HEK293 (cell line): ENCODE measurements around the gene SURF4.

Source experiments
- CTCF ChIA-PET: fragments of 350-600 bp; formaldehyde crosslinking; extraction: SDS; loops from one replicate; lab custom pipeline; 2021; ENCODE audit warnings: antibody characterized with exemption; lab: Yijun Ruan, JAX
- POLR2A ChIA-PET: fragments of 300-600 bp; formaldehyde crosslinking; extraction: SDS; loops from one replicate; lab custom pipeline; 2020; ENCODE audit warnings: antibody characterized with exemption, inconsistent platforms; lab: Yijun Ruan, JAX
- H3K27ac ChIP-seq: fragments of 200-500 bp; sonication (Bioruptor generic); 2 replicates; pipeline ENCODE4 v1.5.1; 2014; ENCODE audit warnings: low read depth, low read length, control low read depth, inconsistent platforms; ENCODE audit errors: extremely low read depth
- H3K36me3 ChIP-seq, 2 experiments: fragments of 200-500 bp in 1 of 2; sonication (Bioruptor generic) in 1 of 2; 1 replicate in 1 of 2; 2 replicates in 1 of 2; pipeline ENCODE4 v1.5.1; 2014 to 2017; ENCODE audit warnings: inconsistent platforms in 2 of 2, low read length in 2 of 2; ENCODE audit not compliant: control insufficient read depth in 2 of 2, insufficient read depth in 1 of 2
- H3K4me1 ChIP-seq: fragments of 200-500 bp; sonication (Bioruptor generic); 2 replicates; pipeline ENCODE4 v1.5.1; 2014; ENCODE audit warnings: mild to moderate bottlenecking, low read length, inconsistent platforms; ENCODE audit not compliant: control insufficient read depth, insufficient read depth
- H3K4me3 ChIP-seq: 2 replicates; pipeline ENCODE4 v1.5.1; 2011; ENCODE audit warnings: low read depth, mild to moderate bottlenecking, control low read depth, low read length, moderate library complexity
- H3K9me3 ChIP-seq: fragments of 200-500 bp; sonication (Bioruptor generic); 2 replicates; pipeline ENCODE4 v1.5.1; 2014; ENCODE audit warnings: low read depth, low read length, inconsistent platforms; ENCODE audit not compliant: control insufficient read depth, insufficient read depth
- EGR2 ChIP-seq: fragments of 450-650 bp; formaldehyde crosslinking; IDR thresholded peaks from 2 replicates; pipeline ENCODE4 v1.5.1; 2016; ENCODE audit warnings: low read depth, missing biosample characterization, missing genetic modification characterization
- GLI4 ChIP-seq: fragments of 450-650 bp; formaldehyde crosslinking; IDR thresholded peaks from 2 replicates; pipeline ENCODE4 v1.5.1; 2016; ENCODE audit warnings: missing biosample characterization, missing genetic modification characterization
- PRDM1 ChIP-seq: fragments of 450-650 bp; formaldehyde crosslinking; IDR thresholded peaks from 2 replicates; pipeline ENCODE4; 2016; ENCODE audit warnings: missing biosample characterization, missing genetic modification characterization
- SCRT2 ChIP-seq: fragments of 450-650 bp; formaldehyde crosslinking; IDR thresholded peaks from 2 replicates; pipeline ENCODE4 v1.5.1; 2016; ENCODE audit warnings: missing biosample characterization, missing genetic modification characterization
- TRIM28 ChIP-seq: IDR thresholded peaks from 2 replicates; pipeline ENCODE4 v1.6.1; 2011; ENCODE audit warnings: low read length, control low read depth, borderline replicate concordance
- ZBTB17 ChIP-seq: fragments of 450-650 bp; formaldehyde crosslinking; IDR thresholded peaks from 2 replicates; pipeline ENCODE4 v1.5.1; 2016; ENCODE audit warnings: missing biosample characterization, missing genetic modification characterization
- ZBTB26 ChIP-seq: fragments of 450-650 bp; formaldehyde crosslinking; optimal IDR thresholded peaks from 2 replicates; pipeline ENCODE3; 2016; ENCODE audit warnings: missing biosample characterization, mild to moderate bottlenecking, missing genetic modification characterization
- ZEB2 ChIP-seq: fragments of 450-650 bp; formaldehyde crosslinking; IDR thresholded peaks from 2 replicates; pipeline ENCODE4 v1.5.1; 2016; ENCODE audit warnings: missing biosample characterization, missing genetic modification characterization
- ZNF121 ChIP-seq: fragments of 450-650 bp; formaldehyde crosslinking; IDR thresholded peaks from 2 replicates; pipeline ENCODE4 v1.5.1; 2016; ENCODE audit warnings: missing biosample characterization, missing genetic modification characterization
- ZNF18 ChIP-seq: fragments of 450-650 bp; formaldehyde crosslinking; IDR thresholded peaks from 2 replicates; pipeline ENCODE4 v1.5.1; 2016; ENCODE audit warnings: missing biosample characterization, missing genetic modification characterization
- ZNF341 ChIP-seq: fragments of 450-650 bp; formaldehyde crosslinking; IDR thresholded peaks from 2 replicates; pipeline ENCODE4; 2016; ENCODE audit warnings: low read depth, missing biosample characterization, missing genetic modification characterization
- ZNF558 ChIP-seq: fragments of 450-650 bp; formaldehyde crosslinking; IDR thresholded peaks from 2 replicates; pipeline ENCODE4 v1.5.1; 2016; ENCODE audit warnings: missing biosample characterization, missing genetic modification characterization
- ZNF561 ChIP-seq: fragments of 450-650 bp; IDR thresholded peaks from 2 replicates; pipeline ENCODE4 v1.5.1; 2018; ENCODE audit warnings: missing biosample characterization, missing genetic modification characterization, borderline replicate concordance
- ZNF792 ChIP-seq: fragments of 450-650 bp; formaldehyde crosslinking; IDR thresholded peaks from 2 replicates; pipeline ENCODE4 v1.5.1; 2016; ENCODE audit warnings: missing biosample characterization, missing genetic modification characterization
- ZSCAN30 ChIP-seq: fragments of 450-650 bp; IDR thresholded peaks from 2 replicates; pipeline ENCODE4 v1.5.1; 2018; ENCODE audit warnings: missing biosample characterization, mild to moderate bottlenecking, missing genetic modification characterization, moderate library complexity
- TF ChIP-seq, protein P1 (sequence below): fragments of 450-650 bp; formaldehyde crosslinking; IDR thresholded peaks from 2 replicates; pipeline ENCODE4 v1.5.1; 2016; ENCODE audit warnings: missing biosample characterization, missing genetic modification characterization
- TF ChIP-seq, protein P2 (sequence below): fragments of 450-650 bp; formaldehyde crosslinking; IDR thresholded peaks from 2 replicates; pipeline ENCODE4 v1.5.1; 2017; ENCODE audit warnings: missing biosample characterization, missing genetic modification characterization
- TF ChIP-seq, protein P3 (sequence below): fragments of 450-650 bp; formaldehyde crosslinking; IDR thresholded peaks from 2 replicates; pipeline ENCODE4 v1.5.1; 2016; ENCODE audit warnings: missing biosample characterization, missing genetic modification characterization, low read depth

The SURF4 gene

GRCh38 chr9:133354766-133355165 lies 21.1 kb downstream of the SURF4 start (continued):
- TF ChIP-seq ZBTB17 (tag by site-specific recombination) (0 out of 2 replicates have a peak, but pooled peaks have one; percentile 50), ZNF561 (tag by site-specific recombination) (no peak)

- CTCF ChIA-PET, result interaction anchor here (0.5 to 1.4 kb wide), 9 partner anchors 10 to 173 kb away, joined by 3 to 5 read pairs (median 3); no protein-coding TSS in a partner anchor
- TF ChIP-seq EGR2, result no peak
- no peak for TF ChIP-seq ZNF18
- TF ChIP-seq, protein P1, sequence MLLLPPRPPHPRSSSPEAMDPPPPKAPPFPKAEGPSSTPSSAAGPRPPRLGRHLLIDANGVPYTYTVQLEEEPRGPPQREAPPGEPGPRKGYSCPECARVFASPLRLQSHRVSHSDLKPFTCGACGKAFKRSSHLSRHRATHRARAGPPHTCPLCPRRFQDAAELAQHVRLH (tag by site-specific recombination), result no peak
- TF ChIP-seq, protein P2, sequence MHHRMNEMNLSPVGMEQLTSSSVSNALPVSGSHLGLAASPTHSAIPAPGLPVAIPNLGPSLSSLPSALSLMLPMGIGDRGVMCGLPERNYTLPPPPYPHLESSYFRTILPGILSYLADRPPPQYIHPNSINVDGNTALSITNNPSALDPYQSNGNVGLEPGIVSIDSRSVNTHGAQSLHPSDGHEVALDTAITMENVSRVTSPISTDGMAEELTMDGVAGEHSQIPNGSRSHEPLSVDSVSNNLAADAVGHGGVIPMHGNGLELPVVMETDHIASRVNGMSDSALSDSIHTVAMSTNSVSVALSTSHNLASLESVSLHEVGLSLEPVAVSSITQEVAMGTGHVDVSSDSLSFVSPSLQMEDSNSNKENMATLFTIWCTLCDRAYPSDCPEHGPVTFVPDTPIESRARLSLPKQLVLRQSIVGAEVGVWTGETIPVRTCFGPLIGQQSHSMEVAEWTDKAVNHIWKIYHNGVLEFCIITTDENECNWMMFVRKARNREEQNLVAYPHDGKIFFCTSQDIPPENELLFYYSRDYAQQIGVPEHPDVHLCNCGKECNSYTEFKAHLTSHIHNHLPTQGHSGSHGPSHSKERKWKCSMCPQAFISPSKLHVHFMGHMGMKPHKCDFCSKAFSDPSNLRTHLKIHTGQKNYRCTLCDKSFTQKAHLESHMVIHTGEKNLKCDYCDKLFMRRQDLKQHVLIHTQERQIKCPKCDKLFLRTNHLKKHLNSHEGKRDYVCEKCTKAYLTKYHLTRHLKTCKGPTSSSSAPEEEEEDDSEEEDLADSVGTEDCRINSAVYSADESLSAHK (tag by site-specific recombination), result no peak
- TF ChIP-seq, all 188 proteins: peak for 0
- POLR2A ChIA-PET, result interaction anchor here (0.8 to 3.9 kb wide), 8 partner anchors 11 to 323 kb away, joined by 3 to 35 read pairs (median 4); partner anchors contain the start of genes CACFD1 and SLC2A6
Measured at GRCh38 chr9:133353548-133353947, 22.3 kb downstream of the SURF4 start.

DNA sequence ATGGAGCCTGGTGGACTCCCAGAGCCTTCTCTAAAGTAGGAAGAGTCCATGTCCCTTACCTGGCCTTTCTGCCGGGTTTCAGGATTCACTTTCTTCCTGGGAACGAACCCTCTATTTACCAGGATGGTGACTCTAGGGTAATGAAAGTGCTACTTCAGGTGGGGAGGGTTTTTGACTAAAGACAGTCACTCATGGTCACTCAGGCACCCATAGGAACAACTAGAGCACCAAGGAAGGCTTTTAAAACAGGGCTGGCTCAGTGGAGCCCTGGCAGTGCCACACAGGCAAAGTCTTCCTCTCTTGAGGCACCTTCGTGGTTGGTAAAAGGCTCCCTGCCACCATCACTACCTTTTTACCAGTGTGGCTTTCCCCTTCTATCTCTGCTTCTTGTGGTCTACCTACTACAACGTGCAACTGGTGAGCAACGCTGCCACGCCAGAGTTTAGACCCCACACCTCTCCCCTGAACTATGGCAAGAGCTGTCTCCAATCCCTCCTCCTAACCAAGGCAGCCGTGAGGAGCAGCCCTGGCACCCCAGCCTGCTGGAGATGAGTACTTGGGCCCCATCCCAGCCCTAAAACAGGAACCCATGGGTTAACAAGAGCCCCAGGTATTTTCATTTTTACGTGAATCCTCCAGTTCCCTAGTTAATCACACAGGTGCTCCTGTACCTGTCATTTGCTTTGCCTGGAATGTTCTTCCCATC lies 23.1 kb downstream of the SURF4 start:
- Histone ChIP-seq H3K4me1 (no peaks in the 10 kb centered on the region), H3K9me3 (no peaks in the 10 kb centered on the region), H3K27ac (peak overlapping the region; percentile 37; the same call in 1 of the 2 replicates), H3K4me3 (no peak overlapping the region), H3K36me3 (peaks cover 14 to 70% of the 10 kb centered on the region in 2 experiments)
- TF ChIP-seq PRDM1 (tag by site-specific recombination) (peak; percentile 43; the same call in 1 of the 2 replicates), SCRT2 (tag by site-specific recombination) (peak; percentile 66; the same call in 1 of the 2 replicates), GLI4 (no peak), ZSCAN30 (tag by site-specific recombination) (0 out of 2 replicates have a peak, but pooled peaks have one; percentile 16)
- ChIA-PET POLR2A (interaction anchor here (0.8 to 3.9 kb wide), 9 partner anchors 10 to 323 kb away, joined by 3 to 35 read pairs (median 4); partner anchors contain the start of genes CACFD1 and SLC2A6), CTCF (interaction anchor here (0.6 to 1.4 kb wide), 7 partner anchors 11 to 172 kb away, joined by 3 to 4 read pairs (median 3); no protein-coding TSS in a partner anchor)

More at GRCh38 chr9:133353548-133353947, 22.3 kb downstream of the SURF4 start:
- Histone ChIP-seq H3K36me3 (peaks cover 18 to 76% of the 10 kb centered on the region in 2 experiments), H3K9me3 (no peaks in the 10 kb centered on the region), H3K27ac (no peak overlapping the region), H3K4me3 (no peak overlapping the region), H3K4me1 (no peaks in the 10 kb centered on the region)

- CTCF ChIA-PET, result interaction anchor here (0.6 to 2.0 kb wide), 10 partner anchors 10 to 171 kb away, joined by 3 to 13 read pairs (median 3); no protein-coding TSS in a partner anchor
- POLR2A ChIA-PET, result interaction anchor here (0.6 to 3.9 kb wide), 7 partner anchors 9 to 149 kb away, joined by 3 to 35 read pairs (median 6); partner anchors contain the start of gene SURF6
- no peaks in the 10 kb centered on the region for H3K9me3 ChIP-seq
- H3K27ac ChIP-seq, result peak overlapping the region; percentile 37; the same call in 1 of the 2 replicates
- H3K4me1 ChIP-seq, result no peaks in the 10 kb centered on the region
- no peak overlapping the region for H3K4me3 ChIP-seq
- H3K36me3 ChIP-seq, result peaks cover 14 to 66% of the 10 kb centered on the region in 2 experiments
- TF ChIP-seq, protein P3, sequence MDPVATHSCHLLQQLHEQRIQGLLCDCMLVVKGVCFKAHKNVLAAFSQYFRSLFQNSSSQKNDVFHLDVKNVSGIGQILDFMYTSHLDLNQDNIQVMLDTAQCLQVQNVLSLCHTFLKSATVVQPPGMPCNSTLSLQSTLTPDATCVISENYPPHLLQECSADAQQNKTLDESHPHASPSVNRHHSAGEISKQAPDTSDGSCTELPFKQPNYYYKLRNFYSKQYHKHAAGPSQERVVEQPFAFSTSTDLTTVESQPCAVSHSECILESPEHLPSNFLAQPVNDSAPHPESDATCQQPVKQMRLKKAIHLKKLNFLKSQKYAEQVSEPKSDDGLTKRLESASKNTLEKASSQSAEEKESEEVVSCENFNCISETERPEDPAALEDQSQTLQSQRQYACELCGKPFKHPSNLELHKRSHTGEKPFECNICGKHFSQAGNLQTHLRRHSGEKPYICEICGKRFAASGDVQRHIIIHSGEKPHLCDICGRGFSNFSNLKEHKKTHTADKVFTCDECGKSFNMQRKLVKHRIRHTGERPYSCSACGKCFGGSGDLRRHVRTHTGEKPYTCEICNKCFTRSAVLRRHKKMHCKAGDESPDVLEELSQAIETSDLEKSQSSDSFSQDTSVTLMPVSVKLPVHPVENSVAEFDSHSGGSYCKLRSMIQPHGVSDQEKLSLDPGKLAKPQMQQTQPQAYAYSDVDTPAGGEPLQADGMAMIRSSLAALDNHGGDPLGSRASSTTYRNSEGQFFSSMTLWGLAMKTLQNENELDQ (tag by site-specific recombination), result 0 out of 2 replicates have a peak, but pooled peaks have one; percentile 23
- TF ChIP-seq ZNF341 (tag by site-specific recombination), result no peak
- TF ChIP-seq ZBTB26, result peak; percentile 7
- no peak for TF ChIP-seq ZNF792
- TF ChIP-seq ZEB2, result no peak; the same call in 1 of the 2 replicates
- no peak for TF ChIP-seq ZNF121 (tag by site-specific recombination)
- TF ChIP-seq ZNF558 (tag by site-specific recombination), result no peak
- peak; percentile 93; the same call in 1 of the 2 replicates for TF ChIP-seq TRIM28
Measured at GRCh38 chr9:133351908-133352634, 23.8 kb downstream of the SURF4 start.
